DND-41 (cell line): ENCODE measurements around the gene KLK3.

Source experiments
- ATAC-seq: fragments of 200-7000 bp; cut with Tn5 transposase; 3 replicates; pipeline ENCODE4 v1.9.1; 2021; ENCODE audit warnings: low read depth; ENCODE audit not compliant: insufficient read depth
- DNase-seq: peaks from one replicate; pipeline ENCODE4 v3.0.0-alpha.2; 2020
- H2AFZ ChIP-seq: 2 replicates; pipeline ENCODE4 v1.6.0; 2012; ENCODE audit warnings: low read depth, low read length
- H3K27ac ChIP-seq: 2 replicates; pipeline ENCODE4 v1.5.1; 2012; ENCODE audit warnings: low read length, inconsistent platforms
- H3K27me3 ChIP-seq: fragments of 200-600 bp; sonication (generic); 2 replicates; pipeline ENCODE4 v1.6.0; 2012; ENCODE audit warnings: low read length, mild to moderate bottlenecking, inconsistent platforms; ENCODE audit not compliant: insufficient read depth, poor library complexity
- H3K36me3 ChIP-seq: 2 replicates; pipeline ENCODE4 v1.5.1; 2012; ENCODE audit warnings: low read length, inconsistent platforms; ENCODE audit not compliant: insufficient read depth
- H3K4me1 ChIP-seq: 2 replicates; pipeline ENCODE4 v1.5.1; 2012; ENCODE audit warnings: mild to moderate bottlenecking, low read length; ENCODE audit not compliant: insufficient read depth
- H3K4me2 ChIP-seq: 2 replicates; pipeline ENCODE4 v1.6.0; 2012; ENCODE audit warnings: mild to moderate bottlenecking, moderate library complexity, low read length, inconsistent platforms; ENCODE audit not compliant: insufficient read depth
- H3K4me3 ChIP-seq, 2 experiments: fragments of 200-600 bp in 1 of 2; shearing (Covaris generic) in 1 of 2; 2 replicates each; pipeline ENCODE4 v1.5.1; 2012 to 2016; ENCODE audit warnings: inconsistent platforms in 2 of 2, low read length in 2 of 2, mild to moderate bottlenecking in 2 of 2, low read depth in 1 of 2, moderate library complexity in 1 of 2
- H3K79me2 ChIP-seq: 2 replicates; pipeline ENCODE4 v1.6.0; 2012; ENCODE audit warnings: low read length, inconsistent platforms; ENCODE audit not compliant: insufficient read depth
- H3K9ac ChIP-seq: 2 replicates; pipeline ENCODE4 v1.6.0; 2012; ENCODE audit warnings: low read depth, mild to moderate bottlenecking, inconsistent platforms, low read length, moderate library complexity
- H3K9me3 ChIP-seq: 2 replicates; pipeline ENCODE4 v1.5.1; 2012; ENCODE audit warnings: low read length, moderate library complexity, mild to moderate bottlenecking, inconsistent platforms; ENCODE audit not compliant: insufficient read depth, severe bottlenecking
- H4K20me1 ChIP-seq: 2 replicates; pipeline ENCODE4 v1.6.0; 2012; ENCODE audit warnings: low read length; ENCODE audit not compliant: insufficient read depth
- EZH2 ChIP-seq: IDR thresholded peaks from 3 replicates; pipeline ENCODE4 v1.6.1; 2012; ENCODE audit warnings: borderline replicate concordance, low read depth, mild to moderate bottlenecking, moderate library complexity, low read length, inconsistent platforms; ENCODE audit not compliant: severe bottlenecking
- TF ChIP-seq, protein P1 (sequence below): IDR thresholded peaks from 2 replicates; pipeline ENCODE4 v1.5.1; 2012; ENCODE audit warnings: borderline replicate concordance, low read length, moderate library complexity, mild to moderate bottlenecking; ENCODE audit not compliant: poor library complexity, severe bottlenecking; ENCODE audit errors: extremely low read depth

KLK3 gene

DNA sequence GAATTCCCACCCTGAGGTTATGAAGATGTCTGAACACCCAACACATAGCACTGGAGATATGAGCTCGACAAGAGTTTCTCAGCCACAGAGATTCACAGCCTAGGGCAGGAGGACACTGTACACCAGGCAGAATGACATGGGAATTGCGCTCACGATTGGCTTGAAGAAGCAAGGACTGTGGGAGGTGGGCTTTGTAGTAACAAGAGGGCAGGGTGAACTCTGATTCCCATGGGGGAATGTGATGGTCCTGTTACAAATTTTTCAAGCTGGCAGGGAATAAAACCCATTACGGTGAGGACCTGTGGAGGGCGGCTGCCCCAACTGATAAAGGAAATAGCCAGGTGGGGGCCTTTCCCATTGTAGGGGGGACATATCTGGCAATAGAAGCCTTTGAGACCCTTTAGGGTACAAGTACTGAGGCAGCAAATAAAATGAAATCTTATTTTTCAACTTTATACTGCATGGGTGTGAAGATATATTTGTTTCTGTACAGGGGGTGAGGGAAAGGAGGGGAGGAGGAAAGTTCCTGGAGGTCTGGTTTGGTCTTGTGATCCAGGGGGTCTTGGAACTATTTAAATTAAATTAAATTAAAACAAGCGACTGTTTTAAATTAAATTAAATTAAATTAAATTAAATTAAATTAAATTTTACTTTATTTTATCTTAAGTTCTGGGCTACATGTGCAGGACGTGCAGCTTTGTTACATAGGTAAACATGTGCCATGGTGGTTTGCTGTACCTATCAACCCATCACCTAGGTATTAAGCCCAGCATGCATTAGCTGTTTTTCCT, 7.0 kb downstream of the KLK3 start:
- H2AFZ ChIP-seq = no peak overlapping the region
- peaks cover 9% of the 10 kb centered on the region for H3K27me3 ChIP-seq
- H3K27ac ChIP-seq = no peak overlapping the region
- no peak for TF ChIP-seq EZH2
- TF ChIP-seq, protein P1, sequence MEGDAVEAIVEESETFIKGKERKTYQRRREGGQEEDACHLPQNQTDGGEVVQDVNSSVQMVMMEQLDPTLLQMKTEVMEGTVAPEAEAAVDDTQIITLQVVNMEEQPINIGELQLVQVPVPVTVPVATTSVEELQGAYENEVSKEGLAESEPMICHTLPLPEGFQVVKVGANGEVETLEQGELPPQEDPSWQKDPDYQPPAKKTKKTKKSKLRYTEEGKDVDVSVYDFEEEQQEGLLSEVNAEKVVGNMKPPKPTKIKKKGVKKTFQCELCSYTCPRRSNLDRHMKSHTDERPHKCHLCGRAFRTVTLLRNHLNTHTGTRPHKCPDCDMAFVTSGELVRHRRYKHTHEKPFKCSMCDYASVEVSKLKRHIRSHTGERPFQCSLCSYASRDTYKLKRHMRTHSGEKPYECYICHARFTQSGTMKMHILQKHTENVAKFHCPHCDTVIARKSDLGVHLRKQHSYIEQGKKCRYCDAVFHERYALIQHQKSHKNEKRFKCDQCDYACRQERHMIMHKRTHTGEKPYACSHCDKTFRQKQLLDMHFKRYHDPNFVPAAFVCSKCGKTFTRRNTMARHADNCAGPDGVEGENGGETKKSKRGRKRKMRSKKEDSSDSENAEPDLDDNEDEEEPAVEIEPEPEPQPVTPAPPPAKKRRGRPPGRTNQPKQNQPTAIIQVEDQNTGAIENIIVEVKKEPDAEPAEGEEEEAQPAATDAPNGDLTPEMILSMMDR = no peak
- H3K9ac ChIP-seq = no peak overlapping the region
- H3K9me3 ChIP-seq = peaks cover 6% of the 10 kb centered on the region
- ATAC-seq = no peak
- H3K4me3 ChIP-seq = no peak overlapping the region
- H3K79me2 ChIP-seq = no peaks in the 10 kb centered on the region
- H4K20me1 ChIP-seq = no peaks in the 10 kb centered on the region
- H3K4me1 ChIP-seq = no peaks in the 10 kb centered on the region
- no peak overlapping the region for H3K4me2 ChIP-seq
- no peaks in the 10 kb centered on the region for H3K36me3 ChIP-seq
- DNase-seq = no peak

DNA sequence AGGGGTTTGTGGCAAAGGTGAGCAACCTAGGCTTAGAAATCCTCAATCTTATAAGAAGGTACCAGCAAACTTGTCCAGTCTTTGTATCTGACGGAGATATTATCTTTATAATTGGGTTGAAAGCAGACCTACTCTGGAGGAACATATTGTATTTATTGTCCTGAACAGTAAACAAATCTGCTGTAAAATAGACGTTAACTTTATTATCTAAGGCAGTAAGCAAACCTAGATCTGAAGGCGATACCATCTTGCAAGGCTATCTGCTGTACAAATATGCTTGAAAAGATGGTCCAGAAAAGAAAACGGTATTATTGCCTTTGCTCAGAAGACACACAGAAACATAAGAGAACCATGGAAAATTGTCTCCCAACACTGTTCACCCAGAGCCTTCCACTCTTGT, 14.8 kb downstream of the KLK3 start:
- no peaks in the 10 kb centered on the region for H3K9me3 ChIP-seq
- no peaks in the 10 kb centered on the region for H3K4me1 ChIP-seq
- no peak overlapping the region for H3K27ac ChIP-seq
- no peak for ATAC-seq
- H3K79me2 ChIP-seq = no peaks in the 10 kb centered on the region
- H3K4me3 ChIP-seq = no peak overlapping the region
- no peak overlapping the region for H3K4me2 ChIP-seq
- TF ChIP-seq, protein P1 = no peak
- no peak for TF ChIP-seq EZH2
- no peaks in the 10 kb centered on the region for H3K36me3 ChIP-seq
- H3K27me3 ChIP-seq = peaks cover 28% of the 10 kb centered on the region
- H2AFZ ChIP-seq = no peak overlapping the region
- no peak for DNase-seq
- H4K20me1 ChIP-seq = no peaks in the 10 kb centered on the region
- H3K9ac ChIP-seq = no peak overlapping the region

DNA sequence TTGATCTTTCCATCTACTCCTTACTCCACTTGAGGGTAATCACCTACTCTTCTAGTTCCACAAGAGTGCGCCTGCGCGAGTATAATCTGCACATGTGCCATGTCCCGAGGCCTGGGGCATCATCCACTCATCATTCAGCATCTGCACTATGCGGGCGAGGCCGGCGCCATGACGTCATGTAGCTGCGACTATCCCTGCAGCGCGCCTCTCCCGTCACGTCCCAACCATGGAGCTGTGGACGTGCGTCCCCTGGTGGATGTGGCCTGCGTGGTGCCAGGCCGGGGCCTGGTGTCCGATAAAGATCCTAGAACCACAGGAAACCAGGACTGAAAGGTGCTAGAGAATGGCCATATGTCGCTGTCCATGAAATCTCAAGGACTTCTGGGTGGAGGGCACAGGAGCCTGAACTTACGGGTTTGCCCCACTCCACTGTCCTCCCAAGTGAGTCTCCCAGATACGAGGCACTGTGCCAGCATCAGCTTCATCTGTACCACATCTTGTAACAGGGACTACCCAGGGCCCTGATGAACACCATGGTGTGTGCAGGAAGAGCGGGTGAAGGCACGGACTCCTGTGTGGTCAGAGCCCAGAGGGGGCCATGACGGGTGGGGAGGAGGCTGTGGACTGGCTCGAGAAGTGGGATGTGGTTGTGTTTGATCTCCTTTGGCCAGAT, 15.8 kb downstream of the KLK3 start:
- Histone ChIP-seq H2AFZ (no peak overlapping the region), H3K4me2 (no peak overlapping the region)

More for the DNA sequence above, 15.8 kb downstream of the KLK3 start:
- Histone ChIP-seq H3K4me1 (no peaks in the 10 kb centered on the region), H3K27ac (no peak overlapping the region), H4K20me1 (no peaks in the 10 kb centered on the region), H3K79me2 (no peaks in the 10 kb centered on the region), H3K9me3 (no peaks in the 10 kb centered on the region), H3K4me3 (no peak overlapping the region), H3K36me3 (no peaks in the 10 kb centered on the region), H3K9ac (no peak overlapping the region), H3K27me3 (peaks cover 27% of the 10 kb centered on the region)
- TF ChIP-seq, protein P1 = no peak
- no peak for TF ChIP-seq EZH2
- DNase-seq = no peak
- ATAC-seq = no peak
